WTC11 (cell line): Measurements from ENCODE around the gene IVD. TPM values are rescaled to one million over a fixed set of nuclear protein-coding genes. Genes with fewer than 3 reads are reported as not detected.

Experiments
- ATAC-seq: fragments of 200-7000 bp; cut with Tn5 transposase; 2 replicates; pipeline ENCODE4 v1.10.0; 2021; ENCODE audit warnings: mild to moderate bottlenecking, moderate library complexity
- CTCF ChIA-PET: fragments of 300-600 bp; sonication (Branson Sonifier 250); formaldehyde crosslinking; loops from one replicate; lab custom pipeline; 2021; ENCODE audit warnings: antibody characterized with exemption; lab: Charles Lee
- POLR2A ChIA-PET: fragments of 350-600 bp; sonication (Branson Sonifier 250); formaldehyde crosslinking; loops from one replicate; lab custom pipeline; 2021; ENCODE audit warnings: antibody characterized with exemption; lab: Charles Lee
- DNase-seq: peaks from one replicate; pipeline ENCODE4 v3.0.0; 2021; ENCODE audit warnings: low spot score
- H3K27ac Mint-ChIP-seq: 2 replicates; pipeline ENCODE4 v1.8.0; 2021; ENCODE audit warnings: mixed read lengths
- H3K27me3 Mint-ChIP-seq: 2 replicates; pipeline ENCODE4 v1.8.0; 2021; ENCODE audit warnings: low read depth, mild to moderate bottlenecking, moderate library complexity, mixed read lengths
- H3K36me3 Mint-ChIP-seq: 2 replicates; pipeline ENCODE4 v1.8.0; 2021; ENCODE audit warnings: mixed read lengths
- H3K4me1 Mint-ChIP-seq: 2 replicates; pipeline ENCODE4 v1.8.0; 2022; ENCODE audit warnings: mixed read lengths
- H3K4me3 Mint-ChIP-seq: 2 replicates; pipeline ENCODE4 v1.8.0; 2021; ENCODE audit warnings: mild to moderate bottlenecking, moderate library complexity, mixed read lengths
- H3K9me3 Mint-ChIP-seq: 2 replicates; pipeline ENCODE4 v1.8.0; 2021; ENCODE audit warnings: mixed read lengths
- ATF1 ChIP-seq: sonication (generic); formaldehyde crosslinking; IDR thresholded peaks from 2 replicates; pipeline ENCODE4 v1.8.1; 2023; ENCODE audit warnings: mild to moderate bottlenecking, moderate library complexity, missing genetic modification reagents
- ATF3 ChIP-seq: sonication (generic); formaldehyde crosslinking; conservative IDR thresholded peaks from 2 replicates; pipeline ENCODE4 v1.8.1; 2022; ENCODE audit warnings: mild to moderate bottlenecking, missing genetic modification reagents
- CREB1 ChIP-seq: sonication (generic); formaldehyde crosslinking; IDR thresholded peaks from 2 replicates; pipeline ENCODE4 v1.8.0; 2023; ENCODE audit warnings: mild to moderate bottlenecking, missing genetic modification reagents
- EMX1 ChIP-seq: fragments of 250-450 bp; sonication (Bioruptor Pico); IDR thresholded peaks from 2 replicates; pipeline ENCODE4 v1.8.0; 2021; ENCODE audit warnings: mild to moderate bottlenecking
- GTF2I ChIP-seq: fragments of 250-450 bp; sonication (Bioruptor Pico); conservative IDR thresholded peaks from 2 replicates; pipeline ENCODE4 v1.4.0; 2021; ENCODE audit warnings: mild to moderate bottlenecking
- HMGA2 ChIP-seq: fragments of 250-450 bp; sonication (Bioruptor Pico); IDR thresholded peaks from 2 replicates; pipeline ENCODE4 v1.4.0; 2021; ENCODE audit warnings: mild to moderate bottlenecking, moderate library complexity
- HMGXB4 ChIP-seq: sonication (generic); formaldehyde crosslinking; IDR thresholded peaks from 2 replicates; pipeline ENCODE4 v1.8.1; 2023; ENCODE audit warnings: mild to moderate bottlenecking, moderate library complexity, missing genetic modification reagents
- NFE2L1 ChIP-seq: sonication (generic); formaldehyde crosslinking; IDR thresholded peaks from 2 replicates; pipeline ENCODE4 v1.8.1; 2023; ENCODE audit warnings: missing genetic modification reagents
- NR1H2 ChIP-seq: sonication (generic); formaldehyde crosslinking; IDR thresholded peaks from 2 replicates; pipeline ENCODE4 v1.9.0; 2021; ENCODE audit warnings: mild to moderate bottlenecking, moderate library complexity, missing genetic modification reagents
- PRRX2 ChIP-seq: fragments of 250-450 bp; sonication (Bioruptor Pico); IDR thresholded peaks from 2 replicates; pipeline ENCODE4 v1.8.0; 2021; ENCODE audit warnings: mild to moderate bottlenecking
- SP1 ChIP-seq: sonication (generic); formaldehyde crosslinking; conservative IDR thresholded peaks from 2 replicates; pipeline ENCODE4 v1.8.1; 2022; ENCODE audit warnings: missing genetic modification reagents
- TEAD1 ChIP-seq: sonication (generic); formaldehyde crosslinking; IDR thresholded peaks from 2 replicates; pipeline ENCODE4 v1.8.0; 2022; ENCODE audit warnings: mild to moderate bottlenecking, missing genetic modification reagents
- TP53 ChIP-seq: sonication (generic); formaldehyde crosslinking; IDR thresholded peaks from 2 replicates; pipeline ENCODE4 v1.8.1; 2023; ENCODE audit warnings: mild to moderate bottlenecking, missing genetic modification reagents
- USF2 ChIP-seq: sonication (generic); formaldehyde crosslinking; IDR thresholded peaks from 2 replicates; pipeline ENCODE4 v1.8.1; 2023; ENCODE audit warnings: mild to moderate bottlenecking, missing genetic modification reagents, moderate library complexity
- ZNF121 ChIP-seq: sonication (generic); formaldehyde crosslinking; IDR thresholded peaks from 2 replicates; pipeline ENCODE4 v1.8.0; 2023; ENCODE audit warnings: missing genetic modification reagents
- ZNF232 ChIP-seq: sonication (generic); formaldehyde crosslinking; IDR thresholded peaks from 2 replicates; pipeline ENCODE4 v1.8.0; 2022; ENCODE audit warnings: mild to moderate bottlenecking, missing genetic modification reagents
- ZNF396 ChIP-seq: fragments of 250-450 bp; sonication (Bioruptor Pico); IDR thresholded peaks from 2 replicates; pipeline ENCODE4 v1.8.0; 2021; ENCODE audit warnings: mild to moderate bottlenecking, moderate library complexity, borderline replicate concordance
- ZNF416 ChIP-seq: fragments of 250-450 bp; sonication (Bioruptor Pico); IDR thresholded peaks from 2 replicates; pipeline ENCODE4 v1.9.0; 2021; ENCODE audit warnings: mild to moderate bottlenecking, inconsistent platforms
- ZNF425 ChIP-seq: fragments of 250-450 bp; sonication (Bioruptor Pico); conservative IDR thresholded peaks from 2 replicates; pipeline ENCODE4 v1.9.0; 2021; ENCODE audit warnings: mild to moderate bottlenecking
- ZSCAN18 ChIP-seq: fragments of 250-450 bp; sonication (Bioruptor Pico); IDR thresholded peaks from 2 replicates; pipeline ENCODE4 v2.1.2; 2022; ENCODE audit warnings: mild to moderate bottlenecking, moderate library complexity
- total RNA-seq: library from RNA; stranded (reverse); gene quantifications from 3 replicates; pipeline ENCODE4 v1.2.3, GENCODE V29; 2021
- TF ChIP-seq, protein P1 (sequence below): sonication (generic); formaldehyde crosslinking; IDR thresholded peaks from 2 replicates; pipeline ENCODE4 v1.8.0; 2022; ENCODE audit warnings: mild to moderate bottlenecking, missing genetic modification reagents
- TF ChIP-seq, protein P2 (sequence below): sonication (generic); formaldehyde crosslinking; IDR thresholded peaks from 2 replicates; pipeline ENCODE4 v1.8.0; 2023; ENCODE audit warnings: missing genetic modification reagents, mild to moderate bottlenecking, borderline replicate concordance
- TF ChIP-seq, protein P3 (sequence below): sonication (generic); formaldehyde crosslinking; IDR thresholded peaks from 2 replicates; pipeline ENCODE4 v1.8.0; 2022; ENCODE audit warnings: mild to moderate bottlenecking, missing genetic modification reagents

The IVD gene
- total RNA-seq, 1 experiment from 2014 or later = 96.1 TPM

GRCh38 chr15:40470423-40471104 is 65.0 kb downstream of the IVD start, which contains the start of gene CHST14:
Gene CHST14, plus strand, starts transcription at chr15:40470984. Its CDS starts 230 bp downstream, at chr15:40471214.
- DNase-seq (peak; percentile 54), ATAC-seq (peak; percentile 58)
- ChIA-PET CTCF (interaction anchor here (0.6 to 1.5 kb wide), 9 partner anchors 12 to 424 kb away, joined by 3 to 9 read pairs (median 4); partner anchors contain the start of genes INAFM2 and IVD), POLR2A (interaction anchor here (0.9 to 2.4 kb wide), 3 partner anchors 20 to 64 kb away, joined by 4 to 9 read pairs (median 8); no protein-coding TSS in a partner anchor)
- Mint-ChIP-seq H3K9me3 (no peaks in the 10 kb centered on the region), H3K4me1 (peaks cover 21% of the 10 kb centered on the region), H3K4me3 (peak within 1 kb of the TSS; percentile 83), H3K36me3 (peaks cover 13% of the 10 kb centered on the region), H3K27ac (peak within 1 kb of the TSS; percentile 79), H3K27me3 (0 out of 2 replicates have a peak, but pooled peaks cover 6% of the 10 kb centered on the region)
- TF ChIP-seq ZNF416 (CRISPR knock-in tag) = no peak
- TF ChIP-seq NFE2L1 (CRISPR knock-in tag) = no peak
- no peak for TF ChIP-seq ZSCAN18 (CRISPR knock-in tag)
- no peak for TF ChIP-seq ATF3 (CRISPR knock-in tag)
- TF ChIP-seq CREB1 (CRISPR knock-in tag) = no peak
- TF ChIP-seq HMGXB4 (CRISPR knock-in tag) = no peak
- TF ChIP-seq, protein P1, sequence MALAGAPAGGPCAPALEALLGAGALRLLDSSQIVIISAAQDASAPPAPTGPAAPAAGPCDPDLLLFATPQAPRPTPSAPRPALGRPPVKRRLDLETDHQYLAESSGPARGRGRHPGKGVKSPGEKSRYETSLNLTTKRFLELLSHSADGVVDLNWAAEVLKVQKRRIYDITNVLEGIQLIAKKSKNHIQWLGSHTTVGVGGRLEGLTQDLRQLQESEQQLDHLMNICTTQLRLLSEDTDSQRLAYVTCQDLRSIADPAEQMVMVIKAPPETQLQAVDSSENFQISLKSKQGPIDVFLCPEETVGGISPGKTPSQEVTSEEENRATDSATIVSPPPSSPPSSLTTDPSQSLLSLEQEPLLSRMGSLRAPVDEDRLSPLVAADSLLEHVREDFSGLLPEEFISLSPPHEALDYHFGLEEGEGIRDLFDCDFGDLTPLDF = no peak
- no peak for TF ChIP-seq USF2 (CRISPR knock-in tag)
- no peak for TF ChIP-seq PRRX2 (CRISPR knock-in tag)
- TF ChIP-seq EMX1 (CRISPR knock-in tag) = peak; percentile 58; the same call in 1 of the 2 replicates
- TF ChIP-seq ZNF396 (CRISPR knock-in tag) = no peak
- TF ChIP-seq, protein P2, sequence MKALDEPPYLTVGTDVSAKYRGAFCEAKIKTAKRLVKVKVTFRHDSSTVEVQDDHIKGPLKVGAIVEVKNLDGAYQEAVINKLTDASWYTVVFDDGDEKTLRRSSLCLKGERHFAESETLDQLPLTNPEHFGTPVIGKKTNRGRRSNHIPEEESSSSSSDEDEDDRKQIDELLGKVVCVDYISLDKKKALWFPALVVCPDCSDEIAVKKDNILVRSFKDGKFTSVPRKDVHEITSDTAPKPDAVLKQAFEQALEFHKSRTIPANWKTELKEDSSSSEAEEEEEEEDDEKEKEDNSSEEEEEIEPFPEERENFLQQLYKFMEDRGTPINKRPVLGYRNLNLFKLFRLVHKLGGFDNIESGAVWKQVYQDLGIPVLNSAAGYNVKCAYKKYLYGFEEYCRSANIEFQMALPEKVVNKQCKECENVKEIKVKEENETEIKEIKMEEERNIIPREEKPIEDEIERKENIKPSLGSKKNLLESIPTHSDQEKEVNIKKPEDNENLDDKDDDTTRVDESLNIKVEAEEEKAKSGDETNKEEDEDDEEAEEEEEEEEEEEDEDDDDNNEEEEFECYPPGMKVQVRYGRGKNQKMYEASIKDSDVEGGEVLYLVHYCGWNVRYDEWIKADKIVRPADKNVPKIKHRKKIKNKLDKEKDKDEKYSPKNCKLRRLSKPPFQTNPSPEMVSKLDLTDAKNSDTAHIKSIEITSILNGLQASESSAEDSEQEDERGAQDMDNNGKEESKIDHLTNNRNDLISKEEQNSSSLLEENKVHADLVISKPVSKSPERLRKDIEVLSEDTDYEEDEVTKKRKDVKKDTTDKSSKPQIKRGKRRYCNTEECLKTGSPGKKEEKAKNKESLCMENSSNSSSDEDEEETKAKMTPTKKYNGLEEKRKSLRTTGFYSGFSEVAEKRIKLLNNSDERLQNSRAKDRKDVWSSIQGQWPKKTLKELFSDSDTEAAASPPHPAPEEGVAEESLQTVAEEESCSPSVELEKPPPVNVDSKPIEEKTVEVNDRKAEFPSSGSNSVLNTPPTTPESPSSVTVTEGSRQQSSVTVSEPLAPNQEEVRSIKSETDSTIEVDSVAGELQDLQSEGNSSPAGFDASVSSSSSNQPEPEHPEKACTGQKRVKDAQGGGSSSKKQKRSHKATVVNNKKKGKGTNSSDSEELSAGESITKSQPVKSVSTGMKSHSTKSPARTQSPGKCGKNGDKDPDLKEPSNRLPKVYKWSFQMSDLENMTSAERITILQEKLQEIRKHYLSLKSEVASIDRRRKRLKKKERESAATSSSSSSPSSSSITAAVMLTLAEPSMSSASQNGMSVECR (CRISPR knock-in tag) = peak; percentile 49; the same call in 1 of the 2 replicates
- TF ChIP-seq SP1 (CRISPR knock-in tag) = peak; percentile 62
- no peak for TF ChIP-seq TP53
- no peak for TF ChIP-seq GTF2I (CRISPR knock-in tag)
- TF ChIP-seq ZNF232 (CRISPR knock-in tag) = 0 out of 2 replicates have a peak, but pooled peaks have one; percentile 11
- peak; percentile 80 for TF ChIP-seq TEAD1 (CRISPR knock-in tag)
- TF ChIP-seq ZNF425 (CRISPR knock-in tag) = no peak
- TF ChIP-seq HMGA2 = no peak
- no peak for TF ChIP-seq NR1H2
- TF ChIP-seq, protein P3, sequence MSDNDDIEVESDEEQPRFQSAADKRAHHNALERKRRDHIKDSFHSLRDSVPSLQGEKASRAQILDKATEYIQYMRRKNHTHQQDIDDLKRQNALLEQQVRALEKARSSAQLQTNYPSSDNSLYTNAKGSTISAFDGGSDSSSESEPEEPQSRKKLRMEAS (CRISPR knock-in tag) = peak; percentile 43
- TF ChIP-seq ZNF121 (CRISPR knock-in tag) = peak; percentile 88
- no peak for TF ChIP-seq ATF1 (CRISPR knock-in tag)
